GM19023 (cell line): ENCODE measurements around the gene C15orf61.

Experiments
- ATAC-seq: cut with Tn5 transposase; IDR thresholded peaks from one replicate; pipeline ENCODE4 v1.9.1; 2021; ENCODE audit warnings: mild to moderate bottlenecking, moderate library complexity; ENCODE audit not compliant: unreplicated experiment

C15orf61 gene

GRCh38 chr15:67548862-67549651 is 28.1 kb downstream of the C15orf61 start:
- no peak for ATAC-seq

DNA sequence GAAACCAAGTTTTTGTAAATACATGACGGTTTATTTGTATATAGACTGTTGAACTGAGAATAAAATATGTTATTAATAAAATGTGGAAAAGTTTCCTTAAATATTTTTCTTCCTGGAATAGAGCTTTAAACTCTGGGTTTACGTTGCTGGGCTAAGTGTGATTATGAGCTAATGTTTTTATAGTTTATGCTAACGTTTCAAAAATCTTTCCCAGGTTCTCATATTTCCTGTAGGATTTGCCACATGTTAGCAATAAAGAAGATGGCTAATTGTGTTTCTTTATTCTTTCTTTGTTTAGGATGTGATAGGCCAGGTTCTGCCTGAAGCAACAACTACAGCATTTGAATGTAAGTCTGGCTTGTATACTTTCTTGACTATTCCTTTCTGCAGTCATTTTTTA is 28.8 kb downstream of the C15orf61 start:
- ATAC-seq, result no peak

- no peak for ATAC-seq
Measured at GRCh38 chr15:67550522-67550921, 29.6 kb downstream of the C15orf61 start.

DNA sequence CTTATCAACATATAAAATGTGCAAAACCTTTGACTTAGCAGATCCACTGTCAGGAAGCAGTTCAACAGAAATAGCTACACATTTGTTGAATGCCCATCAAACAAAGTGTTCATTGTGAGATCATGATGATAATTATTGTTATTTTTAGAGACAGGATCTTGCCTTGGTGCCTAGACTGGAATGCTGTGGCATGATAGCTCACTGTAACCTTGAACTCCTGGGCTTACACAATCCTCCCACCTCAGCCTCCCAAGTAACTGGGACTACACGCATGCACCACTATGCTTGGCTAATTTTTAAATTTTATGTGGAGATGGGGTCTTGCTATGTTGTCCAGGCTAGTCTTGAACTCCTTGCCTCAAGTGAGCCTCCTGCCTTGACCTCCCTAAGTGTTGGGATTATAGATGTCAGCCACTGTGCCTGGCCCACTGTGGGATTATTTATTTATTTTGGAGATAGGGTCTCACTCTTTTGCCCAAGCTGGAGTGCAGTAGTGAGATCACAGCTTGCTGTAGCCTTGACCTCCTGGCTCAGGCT is 30.3 kb downstream of the C15orf61 start:
- ATAC-seq, result no peak

GRCh38 chr15:67554580-67554979 is 33.6 kb downstream of the C15orf61 start:
- ATAC-seq, result no peak

- ATAC-seq, result no peak
Measured at GRCh38 chr15:67556976-67557570, 36.1 kb downstream of the C15orf61 start.

DNA sequence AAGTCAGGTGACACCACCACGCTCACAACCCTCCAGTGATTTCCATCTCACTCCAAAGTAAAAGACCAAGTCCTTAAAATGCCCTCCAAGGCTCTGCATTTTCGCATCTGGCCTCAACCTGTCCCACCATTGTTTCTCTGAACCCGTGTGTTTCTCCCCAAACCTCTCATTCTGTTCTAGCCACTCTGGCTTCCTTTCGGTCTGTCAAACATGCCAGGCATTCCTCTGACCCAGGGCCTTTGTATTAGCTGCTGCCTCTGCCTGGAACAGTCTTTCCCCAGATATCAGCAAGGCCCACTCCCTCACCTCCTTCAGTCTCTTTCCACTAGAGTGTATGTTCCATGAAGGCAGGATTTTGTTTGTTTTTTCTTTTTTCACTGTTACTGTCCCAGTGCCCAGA is 37.6 kb downstream of the C15orf61 start:
- no peak for ATAC-seq

GRCh38 chr15:67559158-67559557 is 38.2 kb downstream of the C15orf61 start:
- no peak for ATAC-seq

- ATAC-seq, result no peak
Measured at GRCh38 chr15:67559576-67559975, 38.6 kb downstream of the C15orf61 start.

DNA sequence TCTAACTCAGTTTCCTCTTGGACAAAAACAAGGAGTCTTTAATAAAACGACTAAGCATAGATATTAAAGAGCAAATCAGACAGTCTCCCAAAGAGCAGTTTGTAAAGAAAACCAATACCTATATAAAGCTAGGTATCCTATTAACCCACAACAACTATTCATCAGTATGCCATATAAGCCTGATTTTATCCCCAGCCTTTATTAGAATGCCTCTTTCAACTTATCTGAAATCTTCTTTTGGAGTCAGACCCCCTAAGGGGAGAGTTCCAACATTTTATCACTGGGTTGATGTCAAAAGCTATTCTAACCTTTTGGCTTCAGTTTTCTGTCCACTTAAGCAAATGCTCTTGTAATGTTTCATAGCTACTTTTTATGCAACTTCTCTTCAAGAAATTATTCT is 39.4 kb downstream of the C15orf61 start:
- no peak for ATAC-seq

DNA sequence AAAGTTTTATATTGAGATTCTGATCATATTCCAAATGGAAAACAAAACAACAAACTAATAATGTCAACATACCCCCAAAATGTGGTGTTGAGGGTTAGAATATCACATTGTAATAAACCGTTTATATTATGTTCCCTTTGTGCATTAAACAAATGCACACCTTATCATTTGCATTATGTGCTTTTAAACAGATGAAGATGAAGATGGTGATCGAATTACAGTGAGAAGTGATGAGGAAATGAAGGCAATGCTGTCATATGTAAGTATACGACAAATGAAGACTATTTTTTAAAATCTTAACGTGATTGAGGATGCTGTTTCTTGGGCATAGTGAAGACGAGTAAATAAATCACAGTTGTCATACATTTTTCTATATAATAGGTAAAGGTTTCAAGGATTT is 42.2 kb downstream of the C15orf61 start:
- no peak for ATAC-seq

DNA sequence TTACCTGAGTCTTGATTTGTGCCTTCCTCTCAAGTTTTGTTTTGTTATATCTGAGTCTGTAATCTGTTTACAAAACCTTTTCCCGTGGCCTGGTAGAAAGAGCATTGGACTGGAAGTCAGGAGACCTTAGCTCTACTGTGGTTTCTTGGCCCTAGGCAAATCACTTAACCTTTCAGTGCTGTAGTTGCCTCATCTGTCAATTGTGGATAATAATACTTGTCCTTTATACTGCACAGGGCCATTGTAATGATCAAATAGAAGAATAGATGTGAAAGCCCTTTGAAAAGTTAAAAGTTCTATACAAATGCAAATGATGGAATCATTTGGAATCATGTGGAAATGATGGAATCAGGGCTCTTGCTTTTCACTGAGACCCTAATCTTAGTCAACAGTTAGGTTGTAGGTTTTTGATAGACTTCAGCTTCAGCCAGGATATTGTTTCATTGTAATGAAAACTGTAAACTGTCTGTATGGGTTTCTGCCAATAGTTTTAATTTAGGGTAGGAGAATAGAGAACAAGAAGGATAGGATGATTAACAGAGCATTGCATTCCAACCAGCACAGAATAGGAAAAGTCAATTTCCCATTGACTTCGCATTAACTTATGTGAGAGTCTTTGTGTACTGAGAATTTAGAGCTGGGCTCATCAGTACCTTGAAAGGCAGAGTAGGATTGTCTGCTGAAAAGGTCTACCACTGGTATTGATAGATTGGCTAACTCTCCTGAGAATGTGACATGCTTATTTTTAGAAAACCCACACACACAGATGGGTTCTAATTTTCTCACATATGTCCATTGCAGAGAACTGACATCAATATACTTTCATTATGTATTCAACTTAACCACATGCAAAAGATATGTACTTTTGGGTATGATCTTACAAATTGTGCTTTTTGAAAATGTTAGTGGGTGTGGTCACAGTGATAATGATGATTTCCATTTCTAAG is 43.4 kb downstream of the C15orf61 start:
- peak; percentile 95 for ATAC-seq

DNA sequence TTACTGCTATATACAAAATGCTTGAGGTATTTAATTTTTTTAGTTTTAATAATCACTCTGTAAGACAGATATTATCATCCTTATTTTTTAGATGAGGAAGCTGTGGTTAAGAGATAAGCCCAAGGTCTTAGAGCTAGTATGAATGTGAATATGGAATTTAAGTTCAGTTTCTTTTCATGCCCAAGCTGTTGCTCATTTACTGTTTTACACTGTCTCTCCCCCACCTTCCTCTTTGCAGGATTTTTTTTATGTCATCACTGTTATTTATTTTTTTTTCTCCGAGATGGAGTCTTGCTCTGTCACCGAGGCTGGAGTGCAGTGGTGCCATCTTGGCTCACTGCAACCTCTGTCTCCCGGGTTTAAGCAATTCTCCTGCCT is 44.0 kb downstream of the C15orf61 start:
- ATAC-seq, result peak; percentile 15

DNA sequence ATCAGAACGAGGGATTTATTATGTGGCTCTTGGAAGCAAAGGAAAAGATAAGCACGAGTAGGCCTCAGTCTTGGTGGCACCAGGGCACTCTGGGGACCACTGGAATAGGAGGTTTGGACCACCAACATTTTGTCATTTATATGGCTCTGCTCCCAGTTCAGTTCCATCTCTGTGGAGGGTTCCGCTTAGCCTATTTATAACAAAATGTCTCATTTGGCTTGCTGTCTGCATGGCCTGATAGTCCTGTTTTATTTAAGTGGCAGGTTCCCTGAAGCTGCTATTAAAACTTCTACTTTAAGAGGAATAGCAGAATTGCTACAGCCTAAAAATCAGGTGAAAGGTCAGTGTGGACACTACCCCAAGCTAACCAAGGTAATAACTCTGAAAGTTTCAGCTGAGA is 48.7 kb downstream of the C15orf61 start:
- no peak for ATAC-seq

DNA sequence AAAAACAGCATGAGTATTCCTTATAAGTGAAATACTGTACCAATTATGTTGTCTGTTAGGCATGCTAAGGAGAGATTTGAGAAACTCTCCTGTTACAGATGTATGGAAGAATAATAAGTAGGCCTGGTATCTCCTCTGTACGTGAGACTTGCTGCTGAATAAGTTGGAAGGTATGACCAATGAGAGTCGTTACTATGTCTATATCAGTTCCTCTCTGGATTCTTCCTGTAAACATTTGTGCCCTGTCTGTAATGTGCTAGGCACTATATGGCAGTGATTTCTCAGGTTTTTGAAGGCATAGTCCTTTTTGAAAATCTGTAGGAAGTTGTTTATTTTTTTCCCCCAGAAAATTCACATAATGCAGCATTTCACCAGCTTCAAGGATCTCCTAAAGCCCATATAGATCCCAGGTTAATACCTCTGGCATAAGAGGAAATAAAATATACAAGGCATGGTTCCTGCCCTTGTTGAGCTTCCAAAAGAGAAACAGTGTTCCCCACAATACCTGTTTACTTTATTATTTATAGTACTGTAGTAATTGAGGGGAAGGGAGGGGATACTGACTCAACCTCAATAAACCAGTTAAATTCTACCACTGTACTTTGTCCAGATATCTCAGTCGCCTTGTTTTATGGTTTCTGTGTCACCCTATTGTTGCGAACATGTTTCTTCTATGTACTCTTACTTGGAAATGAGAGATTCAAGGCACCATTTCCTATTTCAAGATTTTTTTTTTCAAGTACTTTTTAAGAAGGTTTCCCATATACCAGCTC is 50.1 kb downstream of the C15orf61 start:
- no peak for ATAC-seq

- no peak for ATAC-seq
Measured at GRCh38 chr15:67571648-67572415, 50.9 kb downstream of the C15orf61 start.

GRCh38 chr15:67573194-67573593 is 52.3 kb downstream of the C15orf61 start:
- no peak for ATAC-seq

DNA sequence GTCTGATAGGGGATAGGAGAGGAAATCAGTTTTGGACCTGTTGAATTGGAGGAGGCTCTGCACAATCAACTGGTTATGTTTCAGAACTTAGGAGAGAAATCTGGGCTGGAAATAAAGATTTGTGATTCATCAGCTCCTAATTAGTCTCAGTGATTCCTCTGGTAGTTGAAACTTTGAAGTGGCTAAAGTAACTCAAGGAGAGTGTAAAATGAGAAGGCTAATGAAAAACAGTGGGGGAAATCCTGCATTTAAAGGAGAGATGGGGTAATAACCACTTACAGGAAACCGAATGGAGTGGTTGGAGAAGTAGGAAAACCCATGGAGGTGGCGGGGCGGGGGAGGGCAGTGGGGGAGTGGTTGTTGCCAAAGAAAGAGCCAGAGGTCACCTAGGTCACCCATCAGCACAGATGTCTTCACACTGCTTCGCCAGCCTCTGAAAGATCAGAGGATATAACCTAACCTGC is 54.1 kb downstream of the C15orf61 start:
- no peak for ATAC-seq

DNA sequence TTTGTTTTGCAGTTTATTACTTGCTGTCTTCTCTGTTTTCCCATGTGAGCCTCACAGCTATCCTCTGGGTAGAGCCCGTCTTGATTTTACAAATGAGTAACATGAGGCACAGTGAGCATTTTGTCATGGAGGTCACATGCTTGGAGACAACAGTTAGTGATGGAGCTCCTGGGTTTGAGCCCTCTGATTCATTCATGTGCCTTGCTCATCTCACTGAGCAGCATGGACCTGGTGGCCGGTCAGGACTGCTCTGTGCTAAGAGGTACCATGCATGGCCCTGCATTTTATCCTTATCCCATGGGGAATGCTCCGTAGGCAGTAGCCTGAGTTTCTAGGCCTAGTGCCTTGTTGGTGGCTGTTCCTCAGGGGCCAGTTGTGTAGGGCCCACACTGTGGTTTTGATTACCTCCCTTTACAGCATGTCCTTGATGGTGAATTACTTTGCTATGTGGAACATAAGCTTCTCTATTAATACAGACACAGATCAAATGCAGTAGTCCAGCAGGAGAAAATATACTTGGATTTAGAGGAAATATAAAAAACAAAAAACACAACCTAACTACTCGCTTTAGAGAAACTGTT is 57.2 kb downstream of the C15orf61 start:
- no peak for ATAC-seq
